ENCODE results near the gene ARPC5. TPM values are rescaled to one million over a fixed set of nuclear protein-coding genes. Genes with fewer than 3 reads are reported as not detected.
"Not testable (repeated sequence)": the region's sequence is repeated elsewhere in the genome, so short reads cannot be mapped to it uniquely, and the experiment has no call there.

The ARPC5 gene
- total and polyA plus RNA-seq, 2 donors (not counting 1 experiment from before 2014, with no cell fraction given), result 28.3 to 103 TPM

DNA sequence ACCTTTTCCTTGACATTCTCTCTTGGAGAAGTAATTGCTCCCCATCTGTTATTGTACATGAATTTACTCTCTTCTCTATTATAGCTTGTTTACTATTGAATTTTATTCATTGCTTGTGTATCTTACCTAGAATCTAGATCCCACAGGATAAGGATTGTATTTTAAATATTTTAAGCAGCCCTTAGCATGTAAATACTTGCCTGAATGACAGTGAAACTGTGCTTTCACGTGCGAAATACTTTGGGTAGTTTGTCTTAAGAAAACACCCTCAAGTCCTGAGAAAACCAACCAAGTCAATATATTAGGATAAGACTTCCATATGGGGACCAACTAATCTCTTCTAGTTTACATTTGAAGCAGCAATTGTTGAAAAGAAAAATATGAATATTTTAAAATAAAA is 15.3 kb downstream of the ARPC5 start:
- no peaks in the 10 kb centered on the region for H3K9me3 Mint-ChIP-seq (ENCODE audit: insufficient read depth)
- H3K9ac ChIP-seq (ENCODE audit: low read length), result no peak overlapping the region
- H3K79me2 ChIP-seq (ENCODE audit: control insufficient read depth, insufficient read depth, low read length), result no peaks in the 10 kb centered on the region
- no peaks in the 10 kb centered on the region for H4K20me1 ChIP-seq (ENCODE audit: control insufficient read depth, insufficient read depth, low read length, poor library complexity, severe bottlenecking)
- TF ChIP-seq EZH2 (IDR thresholded peaks at IDR 0.05; ENCODE audit: borderline replicate concordance, insufficient read depth, low read depth, low read length, poor library complexity, severe bottlenecking), result no peak
- no peak overlapping the region for H3K4me2 ChIP-seq (replicated peaks; ENCODE audit: low read depth, low read length, poor library complexity, severe bottlenecking)
- no peak overlapping the region for H2AFZ ChIP-seq (ENCODE audit: insufficient read depth, low read depth, low read length, poor library complexity, severe bottlenecking)
- no peak overlapping the region for H3K4me3 Mint-ChIP-seq
- ATAC-seq (ENCODE audit: low read depth), result no peak
- CTCF ChIA-PET, result interaction anchor here (1.0 kb wide), 1 partner anchor 151 kb away, joined by 3 read pairs; no protein-coding TSS in a partner anchor
- POLR2A ChIA-PET, result no interaction called here
- H3K27me3 Mint-ChIP-seq, result no peaks in the 10 kb centered on the region
- no peak for DNase-seq
- H3K27ac ChIP-seq (ENCODE audit: low read length in 2 of 2), result no peak overlapping the region
- H3K4me1 Mint-ChIP-seq, result peaks cover 19% of the 10 kb centered on the region
- intact Hi-C loops (cut with micrococcal nuclease), result loop anchor here (5.0 kb wide), 2 partner anchors 98 to 658 kb away; no protein-coding TSS in a partner anchor
- H3K9me3 ChIP-seq (ENCODE audit: control extremely low read depth in 1 of 3, control insufficient read depth in 2 of 3, insufficient read depth in 1 of 3, low read length in 2 of 3), result no peaks in the 10 kb centered on the region
- H3K27me3 ChIP-seq (replicated peaks in 1 of 4; ENCODE audit: control extremely low read depth in 1 of 4, control insufficient read depth in 3 of 4, insufficient read depth in 4 of 4, low read length in 3 of 4), result no peaks in the 10 kb centered on the region
- H3K36me3 ChIP-seq (replicated peaks in 1 of 2; ENCODE audit: control extremely low read depth in 1 of 2, control insufficient read depth in 1 of 2, extremely low read depth in 1 of 2, insufficient read depth in 2 of 2, low read length in 1 of 2), result peaks cover 2 to 8% of the 10 kb centered on the region in 2 experiments
- H3K27ac Mint-ChIP-seq, result no peak overlapping the region
- no CpG with 5 or more reads among the region's 2 CpGs for WGBS (ENCODE audit: insufficient coverage)
- peaks cover 2 to 9% of the 10 kb centered on the region in 2 donors for H3K4me1 ChIP-seq (ENCODE audit: control insufficient read depth in 2 of 2, insufficient read depth in 2 of 2, low read length in 2 of 2)
- H3K4me3 ChIP-seq (ENCODE audit: control extremely low read depth in 1 of 5, extremely low read depth in 1 of 5, insufficient read depth in 1 of 5, low read depth in 2 of 5, low read length in 4 of 5), result no peak overlapping the region

DNA sequence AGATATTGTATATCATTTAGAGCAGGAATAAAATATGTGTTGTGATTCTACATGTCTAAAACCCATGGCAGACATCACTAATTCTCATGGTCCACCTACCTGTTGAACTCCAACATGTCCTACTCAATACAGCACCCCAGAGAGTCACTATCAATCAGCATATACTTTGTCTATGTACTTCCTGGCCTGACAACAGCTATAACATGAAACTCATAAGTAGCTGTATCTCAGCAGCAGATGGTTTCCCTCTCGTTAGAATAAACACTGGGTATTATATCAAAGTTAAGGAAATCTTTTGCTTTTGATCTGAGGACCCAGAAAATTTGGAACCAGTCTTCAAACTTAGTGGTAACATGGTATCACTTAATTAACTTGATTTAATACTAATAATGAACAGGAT is 15.8 kb downstream of the ARPC5 start:
- Mint-ChIP-seq H3K4me3 (no peak overlapping the region), H3K4me1 (peaks cover 19% of the 10 kb centered on the region), H3K27ac (no peak overlapping the region), H3K27me3 (peaks cover 2% of the 10 kb centered on the region), H3K9me3 (ENCODE audit: insufficient read depth) (no peaks in the 10 kb centered on the region)
- Histone ChIP-seq H3K27ac (ENCODE audit: low read length in 2 of 2) (no peak overlapping the region), H3K79me2 (ENCODE audit: control insufficient read depth, insufficient read depth, low read length) (no peaks in the 10 kb centered on the region), H3K36me3 (replicated peaks in 1 of 2; ENCODE audit: control extremely low read depth in 1 of 2, control insufficient read depth in 1 of 2, extremely low read depth in 1 of 2, insufficient read depth in 2 of 2, low read length in 1 of 2) (peaks cover 2 to 3% of the 10 kb centered on the region in 2 experiments), H3K4me3 (ENCODE audit: control extremely low read depth in 1 of 5, extremely low read depth in 1 of 5, insufficient read depth in 1 of 5, low read depth in 2 of 5, low read length in 4 of 5) (no peak overlapping the region), H3K9ac (ENCODE audit: low read length) (no peak overlapping the region), H4K20me1 (ENCODE audit: control insufficient read depth, insufficient read depth, low read length, poor library complexity, severe bottlenecking) (no peaks in the 10 kb centered on the region), H3K4me1 (ENCODE audit: control insufficient read depth in 2 of 2, insufficient read depth in 2 of 2, low read length in 2 of 2) (peaks cover 2 to 9% of the 10 kb centered on the region in 2 donors), H3K9me3 (ENCODE audit: control extremely low read depth in 1 of 3, control insufficient read depth in 2 of 3, insufficient read depth in 1 of 3, low read length in 2 of 3) (no peaks in the 10 kb centered on the region), H3K4me2 (replicated peaks; ENCODE audit: low read depth, low read length, poor library complexity, severe bottlenecking) (no peak overlapping the region), H2AFZ (ENCODE audit: insufficient read depth, low read depth, low read length, poor library complexity, severe bottlenecking) (no peak overlapping the region), H3K27me3 (replicated peaks in 1 of 4; ENCODE audit: control extremely low read depth in 1 of 4, control insufficient read depth in 3 of 4, insufficient read depth in 4 of 4, low read length in 3 of 4) (no peaks in the 10 kb centered on the region)
- ChIA-PET POLR2A (no interaction called here), CTCF (interaction anchor here (1.0 kb wide), 1 partner anchor 151 kb away, joined by 3 read pairs; no protein-coding TSS in a partner anchor)
- no peak for ATAC-seq (ENCODE audit: low read depth)
- no peak for DNase-seq
- WGBS (ENCODE audit: insufficient coverage), result no CpG with 5 or more reads among the region's 1 CpG
- intact Hi-C loops (cut with micrococcal nuclease), result loop anchor here (5.0 kb wide), 2 partner anchors 97 to 657 kb away; no protein-coding TSS in a partner anchor
- TF ChIP-seq, protein P1, sequence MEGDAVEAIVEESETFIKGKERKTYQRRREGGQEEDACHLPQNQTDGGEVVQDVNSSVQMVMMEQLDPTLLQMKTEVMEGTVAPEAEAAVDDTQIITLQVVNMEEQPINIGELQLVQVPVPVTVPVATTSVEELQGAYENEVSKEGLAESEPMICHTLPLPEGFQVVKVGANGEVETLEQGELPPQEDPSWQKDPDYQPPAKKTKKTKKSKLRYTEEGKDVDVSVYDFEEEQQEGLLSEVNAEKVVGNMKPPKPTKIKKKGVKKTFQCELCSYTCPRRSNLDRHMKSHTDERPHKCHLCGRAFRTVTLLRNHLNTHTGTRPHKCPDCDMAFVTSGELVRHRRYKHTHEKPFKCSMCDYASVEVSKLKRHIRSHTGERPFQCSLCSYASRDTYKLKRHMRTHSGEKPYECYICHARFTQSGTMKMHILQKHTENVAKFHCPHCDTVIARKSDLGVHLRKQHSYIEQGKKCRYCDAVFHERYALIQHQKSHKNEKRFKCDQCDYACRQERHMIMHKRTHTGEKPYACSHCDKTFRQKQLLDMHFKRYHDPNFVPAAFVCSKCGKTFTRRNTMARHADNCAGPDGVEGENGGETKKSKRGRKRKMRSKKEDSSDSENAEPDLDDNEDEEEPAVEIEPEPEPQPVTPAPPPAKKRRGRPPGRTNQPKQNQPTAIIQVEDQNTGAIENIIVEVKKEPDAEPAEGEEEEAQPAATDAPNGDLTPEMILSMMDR (IDR thresholded peaks at IDR 0.05), result no peak
- TF ChIP-seq EZH2 (IDR thresholded peaks at IDR 0.05; ENCODE audit: borderline replicate concordance, insufficient read depth, low read depth, low read length, poor library complexity, severe bottlenecking), result no peak

DNA sequence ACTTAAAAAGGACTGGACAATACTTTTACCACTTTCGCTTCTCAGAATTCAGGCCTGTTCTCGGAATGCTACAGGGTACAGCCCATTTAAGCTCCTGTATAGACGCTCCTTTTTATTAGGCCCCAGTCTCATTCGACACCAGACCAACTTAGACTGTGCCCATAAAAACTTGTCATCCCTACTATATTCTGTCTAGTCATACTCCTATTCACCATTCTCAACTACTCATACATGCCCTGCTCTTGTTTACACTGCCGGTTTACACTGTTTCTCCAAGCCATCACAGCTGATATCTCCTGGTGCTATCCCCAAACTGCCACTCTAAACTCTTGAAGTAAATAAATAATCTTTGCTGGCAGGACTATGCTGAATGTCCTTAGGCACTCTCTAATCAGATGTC is 17.4 kb downstream of the ARPC5 start:
- H3K4me3 ChIP-seq (ENCODE audit: control extremely low read depth in 1 of 5, extremely low read depth in 1 of 5, insufficient read depth in 1 of 5, low read depth in 2 of 5, low read length in 4 of 5); H3K9ac ChIP-seq (ENCODE audit: low read length); H3K27ac ChIP-seq (ENCODE audit: low read length in 2 of 2); H2AFZ ChIP-seq (ENCODE audit: insufficient read depth, low read depth, low read length, poor library complexity, severe bottlenecking); H3K79me2 ChIP-seq (ENCODE audit: control insufficient read depth, insufficient read depth, low read length); H4K20me1 ChIP-seq (ENCODE audit: control insufficient read depth, insufficient read depth, low read length, poor library complexity, severe bottlenecking); H3K9me3 ChIP-seq (ENCODE audit: control extremely low read depth in 1 of 3, control insufficient read depth in 2 of 3, insufficient read depth in 1 of 3, low read length in 2 of 3); ATAC-seq (ENCODE audit: low read depth); CTCF ChIA-PET; H3K36me3 ChIP-seq (replicated peaks in 1 of 2; ENCODE audit: control extremely low read depth in 1 of 2, control insufficient read depth in 1 of 2, extremely low read depth in 1 of 2, insufficient read depth in 2 of 2, low read length in 1 of 2); intact Hi-C loops (cut with micrococcal nuclease); H3K4me3 Mint-ChIP-seq; POLR2A ChIA-PET; H3K4me1 ChIP-seq (ENCODE audit: control insufficient read depth in 2 of 2, insufficient read depth in 2 of 2, low read length in 2 of 2); H3K4me2 ChIP-seq (replicated peaks; ENCODE audit: low read depth, low read length, poor library complexity, severe bottlenecking); H3K9me3 Mint-ChIP-seq (ENCODE audit: insufficient read depth); H3K27me3 ChIP-seq (replicated peaks in 1 of 4; ENCODE audit: control extremely low read depth in 1 of 4, control insufficient read depth in 3 of 4, insufficient read depth in 4 of 4, low read length in 3 of 4); H3K27me3 Mint-ChIP-seq; DNase-seq; H3K27ac Mint-ChIP-seq: not testable (repeated sequence)
- H3K4me1 Mint-ChIP-seq, result peaks cover 16% of the 10 kb centered on the region
- WGBS (ENCODE audit: insufficient coverage), result 100% methylated on average over 1 of the region's 5 CpGs
